ENCODE data around the gene GRAMD1B. TPM values are rescaled to one million over a fixed set of nuclear protein-coding genes. Genes with fewer than 3 reads are reported as not detected.

The GRAMD1B gene
- total and polyA plus RNA-seq, 8 donors: 1.1 to 4.8 (median 2.2) TPM

- H3K36me3 ChIP-seq: no peaks in the 10 kb centered on the region
- WGBS, 2 donors: 81 to 89% methylated on average over 8 of the region's 8 CpGs
- intact Hi-C loops (cut with DNase I): no loop called here
- FAIRE-seq (no peak), DNase-seq (no peak), ATAC-seq (no peak)
- no peak overlapping the region for H3K4me3 ChIP-seq
- H3K9me3 ChIP-seq: no peaks in the 10 kb centered on the region
- H3K4me1 ChIP-seq: no peaks in the 10 kb centered on the region
- H3K27ac ChIP-seq: no peak overlapping the region
- TF ChIP-seq CTCF (IDR thresholded peaks at IDR 0.05): no peak
- H3K27me3 ChIP-seq: no peaks in the 10 kb centered on the region
These were observed 178.9 kb downstream of the GRAMD1B start for GRCh38 chr11:123608945-123609344.

DNA sequence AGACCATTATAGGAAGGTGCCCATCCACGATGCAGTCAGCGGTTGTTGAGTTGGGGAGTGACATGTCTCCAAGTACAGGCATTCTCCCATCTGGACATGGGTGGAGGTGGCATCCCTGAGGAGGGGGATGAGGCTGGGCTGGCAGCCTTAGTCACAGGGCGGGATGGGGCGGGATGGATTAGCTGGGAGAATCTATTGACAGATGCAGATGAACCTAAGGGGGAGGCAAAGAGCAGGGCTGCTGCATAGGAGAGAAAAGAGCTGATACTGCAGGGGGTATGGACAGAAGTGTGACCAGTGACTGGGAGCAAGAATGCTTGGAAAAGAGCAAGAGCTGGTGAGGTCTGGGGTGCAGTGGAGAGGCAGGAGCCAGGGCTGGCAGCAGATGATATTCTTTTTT is 181.6 kb downstream of the GRAMD1B start:
- ATAC-seq (no peak), DNase-seq (no peak), FAIRE-seq (no peak)
- 85 to 90% methylated on average over 4 of the region's 4 CpGs for WGBS, 2 donors
- Histone ChIP-seq H3K9me3 (no peaks in the 10 kb centered on the region), H3K4me1 (no peaks in the 10 kb centered on the region), H3K36me3 (no peaks in the 10 kb centered on the region), H3K27me3 (no peaks in the 10 kb centered on the region), H3K27ac (no peak overlapping the region), H3K4me3 (no peak overlapping the region)
- intact Hi-C loops (cut with DNase I): no loop called here
- no peak for TF ChIP-seq CTCF (IDR thresholded peaks at IDR 0.05)

DNA sequence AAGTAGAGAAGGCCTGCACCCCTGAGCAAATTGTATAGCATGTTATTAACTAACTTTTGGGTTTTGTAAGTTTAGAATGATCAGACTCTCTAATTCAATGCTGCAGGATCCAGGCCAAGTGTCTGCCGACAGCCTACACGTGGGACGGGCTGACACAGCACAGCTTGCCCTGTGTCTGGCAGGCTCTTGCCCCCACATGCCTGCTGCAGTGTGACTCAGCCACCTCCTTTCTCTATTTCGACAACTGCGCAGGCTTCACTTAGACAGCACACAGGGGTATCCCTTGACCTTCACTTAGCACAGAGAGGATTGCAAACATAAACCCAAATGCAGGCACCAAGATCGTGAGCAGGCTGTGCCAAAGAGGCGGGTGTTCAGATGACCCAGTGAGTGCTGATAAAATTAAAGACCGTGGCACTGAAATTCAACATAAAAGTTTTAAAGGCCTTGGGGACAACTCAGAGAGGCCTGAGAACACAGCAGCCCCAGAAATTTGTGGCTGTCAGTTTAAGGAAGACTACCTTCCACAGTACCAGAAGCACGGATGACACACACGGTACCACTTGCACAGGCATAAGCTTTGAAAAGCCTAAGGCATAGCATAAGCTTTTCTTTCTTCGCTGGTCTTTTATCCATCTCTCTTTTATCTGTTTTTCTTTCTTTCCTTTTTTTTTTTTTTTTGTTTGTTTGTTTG is 186.6 kb downstream of the GRAMD1B start:
- no peaks in the 10 kb centered on the region for H3K27me3 ChIP-seq
- ATAC-seq (peak in 3 of 4 donors; percentile 36 to 81 (median 64)), FAIRE-seq (no peak), DNase-seq (no peak)
- WGBS, 2 donors: 78 to 79% methylated on average over 11 of the region's 11 CpGs
- no peaks in the 10 kb centered on the region for H3K4me1 ChIP-seq
- intact Hi-C loops (cut with DNase I): no loop called here
- TF ChIP-seq CTCF (IDR thresholded peaks at IDR 0.05): no peak
- H3K36me3 ChIP-seq: no peaks in the 10 kb centered on the region
- H3K9me3 ChIP-seq: no peaks in the 10 kb centered on the region
- H3K27ac ChIP-seq: no peak overlapping the region
- no peak overlapping the region for H3K4me3 ChIP-seq

DNA sequence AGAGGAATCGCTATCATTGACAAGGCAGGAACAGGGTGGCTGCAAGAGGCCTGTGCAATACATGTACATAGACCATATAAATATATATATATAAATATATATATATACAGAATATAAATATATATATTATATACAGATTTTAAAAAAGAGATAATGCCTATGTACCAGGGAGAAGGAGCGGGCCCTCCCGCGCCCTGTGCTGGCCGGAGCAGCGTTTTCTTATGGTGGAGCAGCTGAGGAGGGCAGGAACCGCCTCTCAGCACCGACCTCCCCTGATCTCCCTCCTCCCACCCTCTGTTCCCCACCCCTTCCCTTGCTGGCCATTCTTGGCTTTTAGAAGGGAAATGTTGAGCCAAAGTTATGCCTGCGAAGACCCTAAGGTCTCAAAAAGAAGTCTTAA is 192.5 kb downstream of the GRAMD1B start:
- ATAC-seq: no peak
- H3K27ac ChIP-seq: no peak overlapping the region
- no peak for DNase-seq
- no peaks in the 10 kb centered on the region for H3K36me3 ChIP-seq
- no peak overlapping the region for H3K4me3 ChIP-seq
- no peak for TF ChIP-seq CTCF (IDR thresholded peaks at IDR 0.05)
- 86 to 93% methylated on average over 9 of the region's 9 CpGs for WGBS, 2 donors
- FAIRE-seq: no peak
- H3K9me3 ChIP-seq: no peaks in the 10 kb centered on the region
- intact Hi-C loops (cut with DNase I): no loop called here
- H3K4me1 ChIP-seq: no peaks in the 10 kb centered on the region
- no peaks in the 10 kb centered on the region for H3K27me3 ChIP-seq

- Histone ChIP-seq H3K36me3 (no peaks in the 10 kb centered on the region), H3K4me3 (no peak overlapping the region), H3K27ac (no peak overlapping the region), H3K27me3 (no peaks in the 10 kb centered on the region), H3K9me3 (no peaks in the 10 kb centered on the region), H3K4me1 (no peaks in the 10 kb centered on the region)
- TF ChIP-seq CTCF (IDR thresholded peaks at IDR 0.05): no peak
- DNase-seq: no peak
- WGBS, 2 donors: 74 to 77% methylated on average over 2 of the region's 2 CpGs
- no peak for ATAC-seq
- intact Hi-C loops (cut with DNase I): no loop called here
- no peak for FAIRE-seq
These were observed 194.9 kb downstream of the GRAMD1B start for GRCh38 chr11:123624974-123625373.
